Ramos (cell line): ENCODE data around the gene ETNPPL.

ENCODE experiments used
- in situ Hi-C: fragments of 300-500 bp; cut with MboI; formaldehyde crosslinking; loops from one replicate; pipeline ENCODE4 v1.14.3; 2022; ENCODE audit warnings: low sequenced_read_pairs; ENCODE audit not compliant: unreplicated experiment

ETNPPL gene

DNA sequence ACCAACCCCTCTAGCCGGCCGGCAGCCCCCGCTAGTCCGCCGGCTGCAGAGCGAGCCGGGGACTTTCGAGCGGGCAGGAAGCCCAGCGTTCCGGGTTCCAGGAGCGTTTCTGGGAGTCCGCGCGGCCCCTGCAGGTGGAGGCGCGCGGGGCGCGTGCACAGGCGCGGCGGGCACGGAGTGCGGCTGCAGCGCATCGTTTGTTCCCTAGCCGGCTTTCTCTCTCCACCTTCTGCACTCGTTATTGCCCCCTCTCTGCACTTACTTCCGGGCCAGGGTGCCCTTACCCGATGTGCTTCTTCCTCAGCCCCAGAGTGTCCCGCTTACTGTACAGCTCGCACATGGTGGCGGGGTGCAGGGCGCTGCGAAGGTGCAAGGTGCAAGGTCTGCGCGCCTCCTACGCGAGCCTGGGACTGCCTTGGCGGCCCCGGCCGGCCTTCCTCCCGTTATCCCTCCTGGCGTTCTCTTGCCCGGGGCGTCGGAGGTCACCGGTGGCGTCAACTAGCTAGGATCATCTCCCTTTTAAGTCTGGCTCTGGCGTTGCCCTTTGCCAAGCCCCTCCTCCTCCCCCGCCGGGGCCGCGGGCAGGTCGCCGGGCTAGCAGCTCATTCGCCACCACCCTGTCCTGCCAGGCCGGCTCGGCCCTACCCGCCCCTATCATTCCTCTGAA, at the start of gene ETNPPL:
Gene ETNPPL (minus strand): TSS at position 495 of the 667 bp plus-strand sequence. CDS start 155 bp downstream, at position 340.
- in situ Hi-C loops = no loop called here

DNA sequence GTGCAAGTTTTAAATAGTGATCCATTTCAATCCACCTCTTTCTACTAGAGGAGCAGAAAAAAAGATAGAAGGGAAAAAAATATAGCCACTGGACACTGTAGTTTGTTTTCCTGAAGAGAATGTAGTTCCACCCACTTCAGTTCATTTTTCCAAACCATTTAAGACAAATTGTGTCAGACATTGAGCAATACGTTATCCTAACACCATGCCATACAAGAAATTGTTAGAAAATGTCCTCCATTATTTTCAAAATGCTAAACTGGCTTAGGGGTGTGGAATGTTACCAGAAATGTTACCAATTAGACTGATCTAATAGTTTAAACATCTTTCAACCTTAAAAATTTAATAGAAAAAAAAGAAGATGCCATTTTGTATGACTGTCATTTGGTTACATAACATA, 48.6 kb upstream of the ETNPPL start:
- in situ Hi-C loops = no loop called here

DNA sequence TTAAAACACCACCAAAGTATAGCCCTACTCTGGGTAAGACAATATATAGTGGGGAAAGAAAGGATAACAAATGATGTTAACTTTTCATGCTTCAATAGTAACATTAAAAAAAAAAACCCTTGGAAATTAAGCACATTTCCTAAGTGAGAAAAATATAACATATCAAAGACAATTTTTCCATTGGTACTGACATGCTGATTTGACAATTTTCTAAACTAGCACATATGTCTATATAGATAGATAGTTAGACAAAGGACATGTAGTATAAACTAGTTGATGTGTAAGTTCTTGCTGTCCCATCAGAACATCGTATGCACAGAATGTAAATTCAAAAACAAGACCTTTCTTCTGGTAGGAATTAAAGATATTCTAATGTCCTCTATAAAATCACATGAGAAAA, 47.2 kb upstream of the ETNPPL start:
- in situ Hi-C loops = no loop called here

DNA sequence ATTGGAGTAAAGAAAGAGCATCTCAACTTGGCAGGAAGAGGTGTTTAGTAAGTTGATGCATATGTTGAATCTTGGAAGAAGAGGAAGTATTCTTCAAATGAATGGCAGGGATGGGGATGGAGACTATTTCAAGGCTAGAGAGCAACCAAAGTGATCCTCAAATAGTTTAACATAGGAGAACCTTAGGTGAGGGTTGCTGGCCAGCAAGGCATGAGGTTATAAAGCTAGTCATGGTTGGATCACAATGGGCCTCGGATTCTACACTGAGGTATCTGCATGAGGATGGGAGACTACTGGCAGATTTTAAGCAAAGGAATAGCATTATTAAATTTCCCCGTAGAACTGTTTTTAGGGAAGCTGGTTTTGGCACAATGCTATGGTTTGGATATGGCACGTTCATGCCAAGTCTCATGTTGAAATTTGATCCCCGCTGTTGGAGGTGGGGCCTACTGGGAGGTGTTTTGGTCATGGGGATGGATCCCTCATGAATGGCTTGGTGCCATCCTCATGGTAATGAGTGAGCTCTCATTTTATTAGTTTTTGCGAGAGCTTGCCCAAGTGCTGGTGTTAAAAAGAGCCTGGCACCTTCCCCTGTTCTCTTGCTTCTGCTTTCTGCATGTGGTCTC, 41.9 kb upstream of the ETNPPL start:
- in situ Hi-C loops = no loop called here

DNA sequence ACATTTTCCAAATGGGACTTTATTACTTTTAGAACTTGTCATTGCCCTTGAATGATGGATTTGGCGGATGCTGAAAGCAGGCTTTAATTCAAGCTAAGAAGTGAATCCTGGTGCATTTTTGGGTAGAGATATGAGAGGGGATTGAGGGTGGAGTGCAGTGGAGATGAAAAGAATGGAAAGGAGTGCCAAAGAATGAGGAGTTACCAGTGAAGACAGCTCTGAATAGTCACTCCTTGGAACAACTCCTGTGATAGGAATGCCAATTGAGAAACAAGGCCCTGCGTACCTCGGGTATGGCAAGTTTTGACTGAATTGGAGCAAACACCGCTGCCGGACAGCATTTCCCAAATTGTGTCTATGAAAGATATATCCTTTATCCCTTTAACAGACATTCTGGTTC, 36.5 kb upstream of the ETNPPL start:
- in situ Hi-C loops = no loop called here

DNA sequence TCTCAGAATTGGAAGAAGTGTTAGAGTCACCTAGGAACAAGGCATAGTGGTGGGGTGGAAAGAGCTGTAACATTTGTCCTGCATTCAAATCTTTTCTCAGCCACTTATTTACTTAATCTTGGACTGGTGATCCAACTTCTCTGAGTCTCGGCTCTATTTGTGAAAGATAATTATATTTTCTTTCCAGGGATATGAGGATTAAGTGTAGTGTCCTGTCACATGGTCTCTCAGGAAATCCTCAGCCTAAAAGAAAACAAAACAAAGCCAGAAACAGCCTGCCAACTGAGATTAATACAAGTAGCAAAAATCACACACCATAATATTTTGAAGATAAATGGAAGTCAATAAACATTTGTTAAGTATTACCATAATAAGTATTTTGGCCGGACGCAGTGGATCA, 33.3 kb upstream of the ETNPPL start:
- in situ Hi-C loops = no loop called here

- in situ Hi-C loops = no loop called here
Observed at GRCh38 chr4:108795733-108796132, 32.9 kb upstream of the ETNPPL start.

GRCh38 chr4:108794136-108794535, 31.3 kb upstream of the ETNPPL start:
- in situ Hi-C loops = no loop called here

DNA sequence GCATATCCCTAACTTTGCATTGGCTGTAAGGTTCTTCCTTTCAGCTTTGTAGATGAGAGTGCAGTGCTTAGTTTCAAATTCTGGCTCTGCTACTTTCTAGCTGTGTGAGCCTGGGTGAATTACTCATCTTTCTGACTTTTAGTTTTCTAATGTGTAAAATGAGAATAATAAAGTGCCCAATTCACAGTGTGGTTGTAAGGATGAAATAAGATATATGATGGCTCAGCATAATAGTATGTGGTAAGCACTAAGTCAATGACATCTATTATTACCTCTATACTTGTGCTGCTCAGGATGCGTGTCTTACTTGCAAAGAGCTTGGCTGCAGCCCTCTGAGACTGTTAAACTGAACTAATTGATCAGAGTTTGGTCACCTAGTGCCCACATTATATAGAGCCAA, 30.6 kb upstream of the ETNPPL start:
- in situ Hi-C loops = no loop called here

GRCh38 chr4:108788731-108789130, 25.9 kb upstream of the ETNPPL start:
- in situ Hi-C loops = no loop called here

DNA sequence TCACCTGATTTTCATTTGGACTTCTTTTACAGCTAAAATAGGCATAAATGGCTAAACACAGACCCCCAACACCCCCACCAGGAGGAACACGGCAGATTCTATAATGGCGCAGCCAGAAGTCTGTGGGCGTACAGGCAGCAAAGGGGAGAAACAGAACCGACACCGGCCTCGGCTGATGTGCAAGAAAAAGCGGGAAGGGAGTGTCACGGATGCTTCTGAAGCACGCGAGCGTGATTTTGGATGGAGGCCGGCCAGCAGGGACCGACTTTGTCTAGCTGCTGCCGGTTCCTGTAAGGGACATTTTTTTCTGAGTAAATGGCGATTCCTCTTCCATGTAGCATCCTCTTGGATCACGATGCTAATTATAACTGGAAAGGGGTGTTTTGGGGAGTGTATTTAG, 24.9 kb upstream of the ETNPPL start:
- in situ Hi-C loops = no loop called here

GRCh38 chr4:108787106-108787505, 24.3 kb upstream of the ETNPPL start:
- in situ Hi-C loops = no loop called here

DNA sequence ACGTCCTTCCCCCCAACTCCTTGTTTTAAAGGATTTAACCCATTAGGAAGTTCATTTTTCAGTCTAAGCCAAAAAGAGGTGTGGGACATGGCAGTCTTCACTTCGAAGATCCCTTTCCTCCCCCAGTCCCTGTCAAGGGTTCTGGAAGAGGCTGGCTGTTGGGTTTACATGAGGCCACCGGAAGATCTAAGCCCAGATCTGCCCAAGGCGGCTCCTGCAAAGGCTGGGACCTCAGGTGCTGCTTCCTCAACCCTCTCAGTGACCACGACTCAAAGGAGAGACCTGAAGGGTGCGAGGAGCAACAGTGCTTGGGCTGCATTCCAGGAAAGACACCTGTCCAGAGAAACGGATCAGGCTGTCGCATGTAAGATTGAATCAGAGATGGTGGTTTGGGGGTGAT, 23.5 kb upstream of the ETNPPL start:
- in situ Hi-C loops = no loop called here

- in situ Hi-C loops = no loop called here
Observed at GRCh38 chr4:108783665-108784463, 21.0 kb upstream of the ETNPPL start.

DNA sequence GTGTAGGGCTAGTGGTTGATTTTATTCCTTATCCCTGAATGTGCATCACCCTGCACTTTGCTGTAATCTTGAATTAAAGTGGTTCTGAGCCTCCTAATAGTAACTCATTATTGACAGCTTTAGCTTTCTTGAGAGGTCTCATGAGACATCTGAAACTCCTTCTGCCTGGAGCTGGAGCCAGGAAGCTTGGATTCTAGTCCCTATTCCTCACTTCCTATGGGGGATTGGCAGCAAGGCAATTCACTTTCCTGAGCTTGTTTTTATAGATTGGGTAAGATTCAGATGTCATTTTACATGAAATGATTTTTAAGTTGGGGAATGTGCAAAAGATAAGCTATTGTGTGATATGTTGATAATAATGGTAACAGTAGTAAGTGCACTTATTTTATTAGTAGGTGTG, 17.1 kb upstream of the ETNPPL start:
- in situ Hi-C loops = no loop called here

- in situ Hi-C loops = no loop called here
Observed at GRCh38 chr4:108777388-108777787, 14.5 kb upstream of the ETNPPL start.

DNA sequence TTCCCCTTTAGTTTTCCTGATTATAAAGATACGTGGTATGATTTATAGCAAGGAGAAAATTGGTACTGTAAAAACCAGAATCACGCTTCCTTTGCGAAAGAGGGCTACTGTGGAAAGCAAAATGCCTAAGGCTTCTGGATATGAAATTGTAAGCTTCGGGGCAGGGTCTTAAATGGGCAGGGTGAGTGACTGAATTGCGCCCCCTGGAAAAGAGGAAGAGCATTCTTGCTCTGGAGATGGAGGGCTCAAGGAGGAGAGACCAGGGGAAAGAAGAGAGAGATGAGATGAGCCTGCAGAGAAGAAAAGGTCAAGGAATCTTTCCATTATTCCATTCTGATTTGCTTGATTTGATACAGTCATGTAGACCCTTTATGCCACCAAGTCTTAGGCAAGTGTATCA, 13.1 kb upstream of the ETNPPL start:
- in situ Hi-C loops = no loop called here

- in situ Hi-C loops = no loop called here
Observed at GRCh38 chr4:108774809-108775530, 12.1 kb upstream of the ETNPPL start.

GRCh38 chr4:108772402-108772801, 9.5 kb upstream of the ETNPPL start:
- in situ Hi-C loops = no loop called here

- in situ Hi-C loops = no loop called here
Observed at GRCh38 chr4:108766058-108766457, 3.2 kb upstream of the ETNPPL start.

GRCh38 chr4:108763986-108764385, 1.1 kb upstream of the ETNPPL start:
- in situ Hi-C loops = no loop called here
